WTC11 (cell line): ENCODE results near the gene CRAT.

Experiments
- CBFB ChIP-seq: sonication (generic); formaldehyde crosslinking; IDR thresholded peaks from 2 replicates; pipeline ENCODE4 v1.8.1; 2022; ENCODE audit warnings: mild to moderate bottlenecking, low read depth, missing genetic modification reagents
- CTCF ChIP-seq: fragments of 200-600 bp; IDR thresholded peaks from 2 replicates; pipeline ENCODE4 v1.8.0; 2022; ENCODE audit warnings: antibody characterized with exemption
- NR3C1 ChIP-seq: sonication (generic); formaldehyde crosslinking; conservative IDR thresholded peaks from 2 replicates; pipeline ENCODE4 v1.8.1; 2023; ENCODE audit warnings: low read depth, mild to moderate bottlenecking, missing genetic modification reagents
- STAT6 ChIP-seq: sonication (generic); formaldehyde crosslinking; conservative IDR thresholded peaks from 2 replicates; pipeline ENCODE4 v1.8.1; 2023; ENCODE audit warnings: mild to moderate bottlenecking, low read depth, missing genetic modification reagents, moderate library complexity
- TF ChIP-seq, protein P1 (sequence below): fragments of 250-450 bp; sonication (Bioruptor Pico); IDR thresholded peaks from 2 replicates; pipeline ENCODE4 v1.9.0; 2021; ENCODE audit warnings: mild to moderate bottlenecking
- TF ChIP-seq, protein P2 (sequence below): sonication (generic); formaldehyde crosslinking; IDR thresholded peaks from 2 replicates; pipeline ENCODE4 v1.8.1; 2022; ENCODE audit warnings: mild to moderate bottlenecking, moderate library complexity, missing genetic modification reagents

DNA sequence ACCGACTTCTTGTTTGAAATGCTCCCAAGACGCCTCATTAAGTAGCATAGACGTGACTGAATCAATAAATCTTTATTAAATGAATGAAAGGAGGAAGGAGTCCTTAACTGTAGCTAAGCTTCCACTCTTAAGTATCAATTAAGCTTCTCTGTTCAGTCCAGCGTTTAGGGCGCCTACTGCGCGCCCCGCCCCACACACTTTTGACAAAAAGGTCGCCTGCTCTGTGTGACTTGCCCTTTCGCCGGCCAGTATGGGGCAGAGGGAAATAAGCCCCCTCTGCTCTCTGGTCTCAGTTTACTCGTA is 30.3 kb downstream of the CRAT start:
- TF ChIP-seq CTCF = no peak
- TF ChIP-seq, protein P1, sequence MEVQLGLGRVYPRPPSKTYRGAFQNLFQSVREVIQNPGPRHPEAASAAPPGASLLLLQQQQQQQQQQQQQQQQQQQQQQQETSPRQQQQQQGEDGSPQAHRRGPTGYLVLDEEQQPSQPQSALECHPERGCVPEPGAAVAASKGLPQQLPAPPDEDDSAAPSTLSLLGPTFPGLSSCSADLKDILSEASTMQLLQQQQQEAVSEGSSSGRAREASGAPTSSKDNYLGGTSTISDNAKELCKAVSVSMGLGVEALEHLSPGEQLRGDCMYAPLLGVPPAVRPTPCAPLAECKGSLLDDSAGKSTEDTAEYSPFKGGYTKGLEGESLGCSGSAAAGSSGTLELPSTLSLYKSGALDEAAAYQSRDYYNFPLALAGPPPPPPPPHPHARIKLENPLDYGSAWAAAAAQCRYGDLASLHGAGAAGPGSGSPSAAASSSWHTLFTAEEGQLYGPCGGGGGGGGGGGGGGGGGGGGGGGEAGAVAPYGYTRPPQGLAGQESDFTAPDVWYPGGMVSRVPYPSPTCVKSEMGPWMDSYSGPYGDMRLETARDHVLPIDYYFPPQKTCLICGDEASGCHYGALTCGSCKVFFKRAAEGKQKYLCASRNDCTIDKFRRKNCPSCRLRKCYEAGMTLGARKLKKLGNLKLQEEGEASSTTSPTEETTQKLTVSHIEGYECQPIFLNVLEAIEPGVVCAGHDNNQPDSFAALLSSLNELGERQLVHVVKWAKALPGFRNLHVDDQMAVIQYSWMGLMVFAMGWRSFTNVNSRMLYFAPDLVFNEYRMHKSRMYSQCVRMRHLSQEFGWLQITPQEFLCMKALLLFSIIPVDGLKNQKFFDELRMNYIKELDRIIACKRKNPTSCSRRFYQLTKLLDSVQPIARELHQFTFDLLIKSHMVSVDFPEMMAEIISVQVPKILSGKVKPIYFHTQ (CRISPR knock-in tag) = no peak
- no peak for TF ChIP-seq CBFB (CRISPR knock-in tag)
- TF ChIP-seq, protein P2, sequence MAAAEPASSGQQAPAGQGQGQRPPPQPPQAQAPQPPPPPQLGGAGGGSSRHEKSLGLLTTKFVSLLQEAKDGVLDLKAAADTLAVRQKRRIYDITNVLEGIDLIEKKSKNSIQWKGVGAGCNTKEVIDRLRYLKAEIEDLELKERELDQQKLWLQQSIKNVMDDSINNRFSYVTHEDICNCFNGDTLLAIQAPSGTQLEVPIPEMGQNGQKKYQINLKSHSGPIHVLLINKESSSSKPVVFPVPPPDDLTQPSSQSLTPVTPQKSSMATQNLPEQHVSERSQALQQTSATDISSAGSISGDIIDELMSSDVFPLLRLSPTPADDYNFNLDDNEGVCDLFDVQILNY (CRISPR knock-in tag) = no peak
- no peak for TF ChIP-seq NR3C1
- no peak for TF ChIP-seq STAT6 (CRISPR knock-in tag)
